ENCODE measurements around the gene PHF3. TPM values are rescaled to one million over a fixed set of nuclear protein-coding genes. Genes with fewer than 3 reads are reported as not detected.

Gene PHF3
- total RNA-seq, 2 experiments from 2014 or later = 39.3 to 40.2 TPM

GRCh38 chr6:63615590-63615989, 20.0 kb upstream of the PHF3 start:
- Mint-ChIP-seq H3K4me1 (ENCODE audit: low read depth) (no peaks in the 10 kb centered on the region), H3K36me3 (ENCODE audit: low read depth) (no peaks in the 10 kb centered on the region), H3K4me3 (no peak overlapping the region), H3K27me3 (ENCODE audit: low read depth) (peaks cover 21% of the 10 kb centered on the region), H3K27ac (no peak overlapping the region), H3K9me3 (ENCODE audit: insufficient read depth) (no peaks in the 10 kb centered on the region)
- POLR2A ChIA-PET = no interaction called here
- ATAC-seq = no peak
- CTCF ChIA-PET = interaction anchor here (0.8 kb wide), 1 partner anchor 17 kb away, joined by 3 read pairs; no protein-coding TSS in a partner anchor
- no peak for DNase-seq

DNA sequence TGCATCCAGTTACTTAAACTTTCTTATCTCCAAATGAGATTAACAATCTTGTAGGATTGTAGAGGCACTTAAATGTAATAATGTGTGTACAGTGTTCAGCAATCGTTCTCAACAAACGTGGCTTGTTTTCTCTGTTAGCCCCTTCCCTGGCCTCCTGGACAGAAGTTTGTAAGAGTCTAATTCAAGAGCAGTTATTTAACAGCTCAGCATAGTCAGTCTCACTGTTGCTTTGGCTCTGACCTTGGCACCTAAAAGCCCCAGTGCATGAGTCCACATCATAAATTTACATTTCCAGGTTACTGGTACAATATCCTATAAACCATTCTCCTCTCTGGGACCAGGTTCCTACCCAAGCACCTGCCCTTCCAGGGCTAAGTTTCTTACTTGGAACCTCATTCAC, 11.5 kb upstream of the PHF3 start:
- DNase-seq = no peak
- H3K4me3 Mint-ChIP-seq = no peak overlapping the region
- no peak for ATAC-seq
- no peak overlapping the region for H3K27ac Mint-ChIP-seq
- H3K9me3 Mint-ChIP-seq (ENCODE audit: insufficient read depth) = no peaks in the 10 kb centered on the region
- peaks cover 17% of the 10 kb centered on the region for H3K27me3 Mint-ChIP-seq (ENCODE audit: low read depth)
- ChIA-PET POLR2A (no interaction called here), CTCF (interaction anchor here (3.5 kb wide), 1 partner anchor 26 kb away, joined by 14 read pairs; no protein-coding TSS in a partner anchor)
- H3K4me1 Mint-ChIP-seq (ENCODE audit: low read depth) = no peaks in the 10 kb centered on the region
- no peaks in the 10 kb centered on the region for H3K36me3 Mint-ChIP-seq (ENCODE audit: low read depth)

DNA sequence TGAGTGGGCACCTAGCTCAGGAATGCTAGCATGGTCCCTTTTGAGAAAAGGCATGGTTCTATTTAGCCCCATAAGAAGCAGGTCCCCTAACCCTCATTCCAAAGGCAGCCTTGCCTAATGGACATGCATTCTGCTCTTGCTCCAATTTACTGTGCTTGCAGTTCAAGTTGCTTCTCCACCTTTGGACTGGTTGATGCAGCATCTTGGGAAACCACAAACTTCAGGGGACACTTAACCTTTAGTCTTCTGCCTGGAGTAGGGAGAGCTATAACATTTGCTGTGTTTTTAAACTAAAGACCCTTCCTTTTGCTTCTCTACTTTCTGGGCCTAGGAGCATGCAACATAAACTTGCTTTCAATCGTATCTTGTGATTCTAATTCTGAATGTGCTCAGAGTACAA, 5.1 kb upstream of the PHF3 start:
- Mint-ChIP-seq H3K4me3 (no peak overlapping the region), H3K9me3 (ENCODE audit: insufficient read depth) (no peaks in the 10 kb centered on the region), H3K4me1 (ENCODE audit: low read depth) (peaks cover 11% of the 10 kb centered on the region), H3K27ac (no peak overlapping the region), H3K36me3 (ENCODE audit: low read depth) (no peaks in the 10 kb centered on the region), H3K27me3 (ENCODE audit: low read depth) (peaks cover 10% of the 10 kb centered on the region)
- no peak for DNase-seq
- ATAC-seq = no peak
- ChIA-PET POLR2A (no interaction called here), CTCF (no interaction called here)

- ATAC-seq (no peak), DNase-seq (no peak)
- Mint-ChIP-seq H3K9me3 (ENCODE audit: insufficient read depth) (no peaks in the 10 kb centered on the region), H3K36me3 (ENCODE audit: low read depth) (peaks cover 10% of the 10 kb centered on the region), H3K4me3 (peak overlapping the region; percentile 6), H3K4me1 (ENCODE audit: low read depth) (peaks cover 29% of the 10 kb centered on the region), H3K27ac (no peak overlapping the region), H3K27me3 (ENCODE audit: low read depth) (peaks cover 3% of the 10 kb centered on the region)
- ChIA-PET POLR2A (interaction anchor here (0.8 to 2.3 kb wide), 4 partner anchors 26 to 61 kb away, joined by 3 to 21 read pairs (median 6); no protein-coding TSS in a partner anchor), CTCF (interaction anchor here (1.3 to 2.9 kb wide), 6 partner anchors 14 to 130 kb away, joined by 4 to 25 read pairs (median 6); no protein-coding TSS in a partner anchor)
Measured at GRCh38 chr6:63634630-63635029, 972 bp upstream of the PHF3 start.

- Mint-ChIP-seq H3K4me3 (peak overlapping the region; percentile 97), H3K36me3 (ENCODE audit: low read depth) (peaks cover 10% of the 10 kb centered on the region), H3K9me3 (ENCODE audit: insufficient read depth) (no peaks in the 10 kb centered on the region), H3K27me3 (ENCODE audit: low read depth) (peaks cover 3% of the 10 kb centered on the region), H3K27ac (peak overlapping the region; percentile 75), H3K4me1 (ENCODE audit: low read depth) (peaks cover 35% of the 10 kb centered on the region)
- DNase-seq (no peak), ATAC-seq (no peak)
- ChIA-PET POLR2A (interaction anchor here (0.7 to 2.3 kb wide), 8 partner anchors 26 to 282 kb away, joined by 3 to 21 read pairs (median 3); no protein-coding TSS in a partner anchor), CTCF (interaction anchor here (0.8 to 2.9 kb wide), 11 partner anchors 11 to 283 kb away, joined by 3 to 25 read pairs (median 4); no protein-coding TSS in a partner anchor)
Measured at GRCh38 chr6:63635215-63635587, 401 bp upstream of the PHF3 start.

DNA sequence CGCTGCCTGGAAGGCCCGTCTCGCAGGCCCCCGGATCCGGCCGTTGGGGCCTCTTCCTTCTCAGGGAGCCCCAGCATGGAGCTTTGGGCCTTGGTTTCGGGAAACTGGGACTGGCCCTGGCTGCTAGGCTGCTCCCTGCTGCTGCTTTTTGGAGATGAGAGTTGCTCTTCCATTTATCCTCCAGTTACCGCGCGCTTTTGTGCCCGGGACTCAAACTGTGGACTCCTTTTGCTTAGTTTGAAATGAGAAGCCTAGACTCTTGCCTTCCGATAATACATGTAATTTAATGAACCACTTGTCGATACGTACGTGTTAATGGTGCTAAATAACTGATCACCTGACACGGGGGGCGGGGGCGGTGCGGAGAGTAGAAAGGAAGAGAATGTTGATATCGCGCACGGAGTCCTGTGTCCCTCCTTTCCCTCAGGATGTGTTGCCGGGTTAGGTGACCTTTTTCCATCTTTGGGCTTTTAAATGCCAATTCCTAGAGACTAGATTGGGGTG, 968 bp downstream of the PHF3 start:
- ATAC-seq = peak; percentile 12
- Mint-ChIP-seq H3K4me1 (ENCODE audit: low read depth) (peaks cover 44% of the 10 kb centered on the region), H3K4me3 (peak overlapping the region; percentile 97), H3K27me3 (ENCODE audit: low read depth) (peaks cover 2% of the 10 kb centered on the region), H3K27ac (peak overlapping the region; percentile 97), H3K36me3 (ENCODE audit: low read depth) (peaks cover 13% of the 10 kb centered on the region), H3K9me3 (ENCODE audit: insufficient read depth) (no peaks in the 10 kb centered on the region)
- POLR2A ChIA-PET = interaction anchor here (0.7 to 2.3 kb wide), 3 partner anchors 13 to 63 kb away, joined by 3 to 10 read pairs (median 4); no protein-coding TSS in a partner anchor
- peak; percentile 72 for DNase-seq
- CTCF ChIA-PET = interaction anchor here (1.0 to 2.6 kb wide), 4 partner anchors 19 to 123 kb away, joined by 3 to 9 read pairs (median 4); no protein-coding TSS in a partner anchor

- DNase-seq (no peak), ATAC-seq (no peak)
- Mint-ChIP-seq H3K27ac (no peak overlapping the region), H3K4me3 (peak overlapping the region; percentile 97), H3K36me3 (ENCODE audit: low read depth) (peaks cover 13% of the 10 kb centered on the region), H3K4me1 (ENCODE audit: low read depth) (peaks cover 44% of the 10 kb centered on the region), H3K9me3 (ENCODE audit: insufficient read depth) (no peaks in the 10 kb centered on the region), H3K27me3 (ENCODE audit: low read depth) (no peaks in the 10 kb centered on the region)
- ChIA-PET CTCF (interaction anchor here (1.1 to 1.7 kb wide), 3 partner anchors 19 to 65 kb away, joined by 3 to 5 read pairs (median 4); no protein-coding TSS in a partner anchor), POLR2A (interaction anchor here (0.6 kb wide), 1 partner anchor 285 kb away, joined by 3 read pairs; no protein-coding TSS in a partner anchor)
Measured at GRCh38 chr6:63637865-63638445, 2.4 kb downstream of the PHF3 start.

GRCh38 chr6:63640062-63640461, 4.5 kb downstream of the PHF3 start:
- H3K27me3 Mint-ChIP-seq (ENCODE audit: low read depth) = no peaks in the 10 kb centered on the region
- no peaks in the 10 kb centered on the region for H3K9me3 Mint-ChIP-seq (ENCODE audit: insufficient read depth)
- H3K36me3 Mint-ChIP-seq (ENCODE audit: low read depth) = peaks cover 15% of the 10 kb centered on the region
- peaks cover 53% of the 10 kb centered on the region for H3K4me1 Mint-ChIP-seq (ENCODE audit: low read depth)
- CTCF ChIA-PET = no interaction called here
- no peak overlapping the region for H3K4me3 Mint-ChIP-seq
- DNase-seq (no peak), ATAC-seq (no peak)
- POLR2A ChIA-PET = no interaction called here
- H3K27ac Mint-ChIP-seq = no peak overlapping the region

DNA sequence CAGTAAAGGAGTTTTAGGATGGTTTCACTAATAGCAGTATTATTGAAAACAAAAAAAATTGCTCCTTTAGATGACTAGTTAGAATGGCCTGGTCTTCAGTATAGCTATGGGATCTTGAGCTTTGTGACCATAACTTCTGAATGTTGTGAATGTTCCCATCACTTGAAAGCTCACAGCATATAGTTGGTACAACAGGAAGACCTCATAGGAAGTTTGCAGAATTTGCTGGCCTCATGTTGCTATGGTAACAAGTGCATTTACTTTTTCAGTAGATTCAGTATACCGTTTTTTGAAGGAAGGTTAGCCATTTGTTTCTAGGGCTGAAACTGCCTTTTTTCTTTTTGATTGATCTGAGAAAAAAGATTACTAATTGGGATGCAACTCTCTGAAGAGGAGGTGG, 8.3 kb downstream of the PHF3 start:
- peak; percentile 33 for DNase-seq
- CTCF ChIA-PET = interaction anchor here (1.4 kb wide), 1 partner anchor 46 kb away, joined by 5 read pairs; no protein-coding TSS in a partner anchor
- H3K4me3 Mint-ChIP-seq = no peak overlapping the region
- peaks cover 10% of the 10 kb centered on the region for H3K36me3 Mint-ChIP-seq (ENCODE audit: low read depth)
- H3K9me3 Mint-ChIP-seq (ENCODE audit: insufficient read depth) = no peaks in the 10 kb centered on the region
- no peaks in the 10 kb centered on the region for H3K27me3 Mint-ChIP-seq (ENCODE audit: low read depth)
- POLR2A ChIA-PET = interaction anchor here (0.7 kb wide), 1 partner anchor 241 kb away, joined by 3 read pairs; no protein-coding TSS in a partner anchor
- no peak overlapping the region for H3K27ac Mint-ChIP-seq
- ATAC-seq = peak; percentile 67
- H3K4me1 Mint-ChIP-seq (ENCODE audit: low read depth) = peaks cover 39% of the 10 kb centered on the region

DNA sequence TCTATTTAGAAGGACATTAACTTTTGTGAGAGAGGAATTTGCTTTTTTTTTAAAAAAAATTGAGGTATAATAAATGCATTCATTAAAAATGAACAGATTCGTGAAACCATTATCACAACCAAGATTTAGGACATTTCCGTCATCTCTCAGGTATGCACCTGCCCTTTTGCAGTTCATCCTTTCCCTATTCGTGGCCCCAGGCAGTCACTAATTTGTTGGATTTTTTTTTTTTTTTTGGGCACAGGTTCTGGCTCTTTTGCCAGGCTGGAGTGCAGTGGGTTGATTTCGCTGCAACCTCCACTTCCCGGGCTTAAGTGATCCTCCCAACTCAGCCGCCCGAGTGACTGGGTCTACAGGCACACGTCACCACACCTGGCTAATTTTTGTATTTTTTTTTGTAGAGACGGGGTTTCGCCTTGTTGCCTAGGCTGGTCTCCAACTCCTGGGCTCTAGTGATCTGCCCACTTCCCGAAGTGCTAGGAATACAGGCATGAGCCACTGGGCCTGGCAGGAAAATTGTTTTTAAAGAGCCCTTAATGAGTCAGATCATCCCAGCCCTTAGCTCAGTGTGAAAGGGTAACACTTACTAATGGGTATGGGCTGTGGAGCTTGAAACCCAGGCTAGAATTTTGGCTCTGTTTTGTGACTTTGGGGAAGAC, 9.2 kb downstream of the PHF3 start:
- no peak overlapping the region for H3K27ac Mint-ChIP-seq
- ATAC-seq (no peak), DNase-seq (no peak)
- CTCF ChIA-PET = interaction anchor here (1.4 to 1.9 kb wide), 3 partner anchors 11 to 70 kb away, joined by 4 to 7 read pairs (median 5); no protein-coding TSS in a partner anchor
- POLR2A ChIA-PET = interaction anchor here (0.7 kb wide), 1 partner anchor 240 kb away, joined by 3 read pairs; no protein-coding TSS in a partner anchor
- H3K9me3 Mint-ChIP-seq (ENCODE audit: insufficient read depth) = no peaks in the 10 kb centered on the region
- no peaks in the 10 kb centered on the region for H3K27me3 Mint-ChIP-seq (ENCODE audit: low read depth)
- H3K4me3 Mint-ChIP-seq = no peak overlapping the region
- peaks cover 10% of the 10 kb centered on the region for H3K36me3 Mint-ChIP-seq (ENCODE audit: low read depth)
- H3K4me1 Mint-ChIP-seq (ENCODE audit: low read depth) = peaks cover 32% of the 10 kb centered on the region

DNA sequence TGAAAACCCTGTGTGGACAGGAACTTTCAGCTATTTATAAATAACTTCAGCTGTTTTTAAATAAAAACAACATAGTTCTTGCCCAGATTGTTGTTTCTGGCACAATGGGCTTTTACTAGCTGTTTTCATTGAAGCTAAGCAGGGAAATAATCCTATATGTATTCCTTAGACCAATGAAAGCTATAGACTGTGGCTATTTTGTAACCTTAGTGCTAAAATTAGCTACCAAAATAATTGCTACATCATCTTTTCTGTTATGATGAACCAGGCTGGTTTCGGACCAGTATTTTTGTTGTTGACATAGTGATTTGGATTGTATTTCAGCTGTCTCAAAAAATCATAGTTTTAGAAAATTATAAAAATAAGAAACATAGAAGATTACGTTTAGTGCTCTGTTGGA, 13.7 kb downstream of the PHF3 start:
- H3K27ac Mint-ChIP-seq = no peak overlapping the region
- H3K4me1 Mint-ChIP-seq (ENCODE audit: low read depth) = peaks cover 26% of the 10 kb centered on the region
- no peak for ATAC-seq
- no peaks in the 10 kb centered on the region for H3K27me3 Mint-ChIP-seq (ENCODE audit: low read depth)
- H3K9me3 Mint-ChIP-seq (ENCODE audit: insufficient read depth) = peaks cover 8% of the 10 kb centered on the region
- DNase-seq = no peak
- ChIA-PET CTCF (interaction anchor here (1.1 to 1.2 kb wide), 3 partner anchors 14 to 36 kb away, joined by 3 to 4 read pairs (median 3); partner anchors contain the start of gene PHF3), POLR2A (interaction anchor here (1.0 kb wide), 1 partner anchor 12 kb away, joined by 3 read pairs; no protein-coding TSS in a partner anchor)
- peaks cover 35% of the 10 kb centered on the region for H3K36me3 Mint-ChIP-seq (ENCODE audit: low read depth)
- no peak overlapping the region for H3K4me3 Mint-ChIP-seq
